Astrocyte of the hippocampus (primary cell): ENCODE measurements around the gene GFPT2.

Experiments
- DNase-seq: peaks from one replicate; pipeline ENCODE4 v3.0.0; 2011; ENCODE audit warnings: low read depth, low spot score

The GFPT2 gene

GRCh38 chr5:180350711-180351465 is 2.2 kb downstream of the GFPT2 start:
- DNase-seq, result no peak

- DNase-seq, result no peak
These were observed 2.8 kb downstream of the GFPT2 start for GRCh38 chr5:180350296-180350695.

GRCh38 chr5:180349391-180349790 is 3.7 kb downstream of the GFPT2 start:
- no peak for DNase-seq

- no peak for DNase-seq
These were observed 4.8 kb downstream of the GFPT2 start for GRCh38 chr5:180348336-180348735.

- no peak for DNase-seq
These were observed 5.4 kb downstream of the GFPT2 start for GRCh38 chr5:180347702-180348101.

- DNase-seq, result no peak
These were observed 6.8 kb downstream of the GFPT2 start for GRCh38 chr5:180346358-180346757.

- DNase-seq, result no peak
These were observed 7.4 kb downstream of the GFPT2 start for GRCh38 chr5:180345781-180346180.

- DNase-seq, result no peak
These were observed 8.0 kb downstream of the GFPT2 start for GRCh38 chr5:180345186-180345585.

GRCh38 chr5:180344696-180344999 is 8.5 kb downstream of the GFPT2 start:
- DNase-seq, result no peak

- DNase-seq, result no peak
These were observed 9.1 kb downstream of the GFPT2 start for GRCh38 chr5:180343831-180344695.

GRCh38 chr5:180343110-180343830 is 9.9 kb downstream of the GFPT2 start:
- peak; percentile 91 for DNase-seq

GRCh38 chr5:180341595-180341994 is 11.5 kb downstream of the GFPT2 start:
- no peak for DNase-seq

- peak; percentile 38 for DNase-seq
These were observed 12.3 kb downstream of the GFPT2 start for GRCh38 chr5:180340856-180341255.

GRCh38 chr5:180339583-180340183 is 13.5 kb downstream of the GFPT2 start:
- no peak for DNase-seq

- DNase-seq, result no peak
These were observed 15.0 kb downstream of the GFPT2 start for GRCh38 chr5:180338001-180338707.

GRCh38 chr5:180336234-180337020 is 16.7 kb downstream of the GFPT2 start:
- DNase-seq, result no peak

GRCh38 chr5:180335614-180336233 is 17.4 kb downstream of the GFPT2 start:
- DNase-seq, result no peak

GRCh38 chr5:180334751-180335613 is 18.2 kb downstream of the GFPT2 start:
- DNase-seq, result no peak

- no peak for DNase-seq
These were observed 19.0 kb downstream of the GFPT2 start for GRCh38 chr5:180334176-180334575.
